Hematopoietic multipotent progenitor cell treated with erythropoietin and hydrocortisone succinate and interleukin-3 and kit ligand, for 15 days (in vitro differentiated cells): Measurements from ENCODE around the gene NRP1.
"Not testable (repeated sequence)": the region's sequence is repeated elsewhere in the genome, so short reads cannot be mapped to it uniquely, and the experiment has no call there.

Experiments
- DNase-seq: peaks from one replicate; pipeline ENCODE4 v3.0.0-alpha.2; 2015; ENCODE audit warnings: low spot score

NRP1 gene

GRCh38 chr10:33237736-33238624 lies 96.5 kb downstream of the NRP1 start:
- no peak for DNase-seq

- no peak for DNase-seq
These were observed 97.6 kb downstream of the NRP1 start for GRCh38 chr10:33236916-33237315.

- no peak for DNase-seq
These were observed 98.5 kb downstream of the NRP1 start for GRCh38 chr10:33235951-33236350.

- no peak for DNase-seq
These were observed 99.1 kb downstream of the NRP1 start for GRCh38 chr10:33235251-33235884.

- DNase-seq = no peak
These were observed 99.6 kb downstream of the NRP1 start for GRCh38 chr10:33234831-33235237.

GRCh38 chr10:33233635-33234034 lies 100.8 kb downstream of the NRP1 start:
- no peak for DNase-seq

- DNase-seq = no peak
These were observed 101.2 kb downstream of the NRP1 start for GRCh38 chr10:33233221-33233620.

- DNase-seq = no peak
These were observed 102.7 kb downstream of the NRP1 start for GRCh38 chr10:33231621-33232350.

- no peak for DNase-seq
These were observed 104.6 kb downstream of the NRP1 start for GRCh38 chr10:33229949-33230267.

- DNase-seq = no peak
These were observed 105.1 kb downstream of the NRP1 start for GRCh38 chr10:33229252-33229948.

- DNase-seq = no peak
These were observed 106.0 kb downstream of the NRP1 start for GRCh38 chr10:33228426-33228825.

GRCh38 chr10:33227489-33227888 lies 107.0 kb downstream of the NRP1 start:
- no peak for DNase-seq

GRCh38 chr10:33224251-33224965 lies 110.1 kb downstream of the NRP1 start:
- no peak for DNase-seq

- DNase-seq = no peak
These were observed 111.0 kb downstream of the NRP1 start for GRCh38 chr10:33223326-33224000.

GRCh38 chr10:33222304-33222703 lies 112.2 kb downstream of the NRP1 start:
- DNase-seq = not testable (repeated sequence)

- no peak for DNase-seq
These were observed 116.6 kb downstream of the NRP1 start for GRCh38 chr10:33217854-33218253.

- DNase-seq = no peak
These were observed 117.6 kb downstream of the NRP1 start for GRCh38 chr10:33216661-33217427.

GRCh38 chr10:33215635-33216034 lies 118.8 kb downstream of the NRP1 start:
- no peak for DNase-seq

GRCh38 chr10:33215154-33215553 lies 119.3 kb downstream of the NRP1 start:
- DNase-seq = no peak

- no peak for DNase-seq
These were observed 120.3 kb downstream of the NRP1 start for GRCh38 chr10:33214174-33214573.
